ENCODE data around the gene APLF. TPM values are rescaled to one million over a fixed set of nuclear protein-coding genes. Genes with fewer than 3 reads are reported as not detected.

Gene APLF
- total and polyA plus RNA-seq, 2 of the 8 experiments (the other 6 are each of a cell fraction or from before 2014, with no cell fraction given), result 4.4 to 7.3 TPM

- no peaks in the 10 kb centered on the region for H4K20me1 ChIP-seq (replicated peaks in 1 of 2; ENCODE audit: control insufficient read depth in 1 of 2, insufficient read depth in 2 of 2, low read length in 2 of 2)
- no peaks in the 10 kb centered on the region for H3K27me3 ChIP-seq (replicated peaks in 1 of 4; ENCODE audit: control insufficient read depth in 3 of 4, extremely low read depth in 1 of 4, insufficient read depth in 3 of 4, low read length in 3 of 4)
- FAIRE-seq, result no peak
- H3K79me2 ChIP-seq (ENCODE audit: control insufficient read depth in 1 of 2, insufficient read depth in 2 of 2, low read length in 2 of 2), result no peaks in the 10 kb centered on the region
- H3K36me3 ChIP-seq (ENCODE audit: control insufficient read depth in 2 of 4, insufficient read depth in 4 of 4, low read length in 3 of 4), result no peaks in the 10 kb centered on the region
- no peak overlapping the region for H3K4me2 ChIP-seq (ENCODE audit: insufficient read depth in 1 of 2, low read depth in 2 of 2, low read length in 2 of 2)
- no peaks in the 10 kb centered on the region for H3K9me3 ChIP-seq (ENCODE audit: insufficient read depth in 2 of 2, low read depth in 1 of 2, low read length in 1 of 2)
- no peak overlapping the region for H3K56ac ChIP-seq (replicated peaks; ENCODE audit: insufficient read length, low read depth, low read length)
- no peak overlapping the region for H3K9ac ChIP-seq (replicated peaks in 1 of 4; ENCODE audit: extremely low read depth in 1 of 4, low read depth in 3 of 4, low read length in 3 of 4)
- no peak overlapping the region for H3K23ac ChIP-seq (ENCODE audit: insufficient read length)
- CTCF ChIA-PET (ENCODE audit: partially characterized antibody), result no interaction called here
- no peak for DNase-seq (ENCODE audit: low read depth in 1 of 2, low spot score in 2 of 2)
- no peak overlapping the region for H2BK20ac ChIP-seq (ENCODE audit: low read length)
- H3K14ac ChIP-seq (ENCODE audit: insufficient read length), result no peak overlapping the region
- H3K23me2 ChIP-seq (ENCODE audit: low read depth, low read length), result no peaks in the 10 kb centered on the region
- H2BK120ac ChIP-seq (replicated peaks; ENCODE audit: low read depth, low read length), result no peak overlapping the region
- no peak overlapping the region for H3K27ac ChIP-seq (ENCODE audit: low read depth, low read length)
- H2BK5ac ChIP-seq (ENCODE audit: low read depth, low read length), result no peak overlapping the region
- no peak overlapping the region for H2BK15ac ChIP-seq (ENCODE audit: low read length)
- H3K79me1 ChIP-seq (ENCODE audit: low read depth, low read length), result no peaks in the 10 kb centered on the region
- H2AK5ac ChIP-seq (ENCODE audit: low read depth, low read length), result no peak overlapping the region
- no peak overlapping the region for H2BK12ac ChIP-seq (ENCODE audit: low read depth, low read length)
- 88% methylated on average over 2 of the region's 2 CpGs; no CpG with 5 or more reads in 1 of the 2 experiments for WGBS, 2 experiments (ENCODE audit: extremely low coverage in 1 of 2, insufficient coverage in 1 of 2, insufficient read length in 1 of 2, insufficient replicate concordance in 2 of 2, low coverage in 1 of 2, low lambda C conversion rate in 2 of 2, missing lambda C conversion rate in 1 of 2)
- H3K4me1 ChIP-seq (replicated peaks in 1 of 4; ENCODE audit: control insufficient read depth in 3 of 4, insufficient read depth in 4 of 4, low read length in 3 of 4), result no peaks in the 10 kb centered on the region
- H2AFZ ChIP-seq (ENCODE audit: low read length), result no peak overlapping the region
- H4K91ac ChIP-seq (replicated peaks; ENCODE audit: insufficient read length, low read length), result no peak overlapping the region
- H3K4ac ChIP-seq (replicated peaks; ENCODE audit: insufficient read length, low read depth, low read length), result no peak overlapping the region
- H3K18ac ChIP-seq (ENCODE audit: extremely low read depth, low read length), result no peak overlapping the region
- H3K4me3 ChIP-seq (ENCODE audit: extremely low read depth in 1 of 4, insufficient read depth in 2 of 4, low read depth in 3 of 4, low read length in 4 of 4), result no peak overlapping the region
- no peak overlapping the region for H4K5ac ChIP-seq (ENCODE audit: insufficient read length, low read depth, low read length)
- POLR2A ChIA-PET (ENCODE audit: partially characterized antibody), result no interaction called here
- H4K8ac ChIP-seq (ENCODE audit: extremely low read depth, insufficient read depth, low read length), result no peak overlapping the region
- no peak for TF ChIP-seq USF2 (IDR thresholded peaks at IDR 0.05; ENCODE audit: low read length)
- TF ChIP-seq KDM1A (IDR thresholded peaks at IDR 0.05; ENCODE audit: borderline replicate concordance, low read length), result no peak
- TF ChIP-seq GTF2F1 (IDR thresholded peaks at IDR 0.05; ENCODE audit: borderline replicate concordance, low read depth, low read length), result no peak
- TF ChIP-seq RBBP5 (IDR thresholded peaks at IDR 0.05; ENCODE audit: borderline replicate concordance, low read depth, low read length), result no peak
- no peak for TF ChIP-seq EGR1 (IDR thresholded peaks at IDR 0.05; ENCODE audit: borderline replicate concordance, low read depth, low read length)
- no peak for TF ChIP-seq SAP30 (IDR thresholded peaks at IDR 0.05; ENCODE audit: insufficient read depth, insufficient replicate concordance, low read length)
- TF ChIP-seq NRF1 (IDR thresholded peaks at IDR 0.05; ENCODE audit: low read depth, low read length), result no peak
- TF ChIP-seq SIRT6 (IDR thresholded peaks at IDR 0.05; ENCODE audit: low read length), result no peak
- TF ChIP-seq RNF2 (IDR thresholded peaks at IDR 0.05; ENCODE audit: borderline replicate concordance, low read depth, low read length, missing control alignments, poor library complexity, severe bottlenecking), result no peak
- no peak for TF ChIP-seq SRF (IDR thresholded peaks at IDR 0.05; ENCODE audit: low read depth, low read length)
- TF ChIP-seq CREB1 (IDR thresholded peaks at IDR 0.05), result no peak
These were observed 47.0 kb downstream of the APLF start for GRCh38 chr2:68514316-68514929.
